HEK293 (cell line): ENCODE data around the gene RIPK1.
A peak's percentile ranks its signal among the peaks of the same experiment; 100 is the strongest.

ENCODE experiments used
- KLF1 ChIP-seq: fragments of 450-650 bp; formaldehyde crosslinking; IDR thresholded peaks from 2 replicates; pipeline ENCODE4 v1.5.1; 2016; ENCODE audit warnings: missing biosample characterization, missing genetic modification characterization
- SP7 ChIP-seq: fragments of 450-650 bp; formaldehyde crosslinking; IDR thresholded peaks from 2 replicates; pipeline ENCODE4 v1.5.1; 2016; ENCODE audit warnings: missing biosample characterization, missing genetic modification characterization
- WT1 ChIP-seq: fragments of 450-650 bp; formaldehyde crosslinking; IDR thresholded peaks from 2 replicates; pipeline ENCODE4 v1.5.1; 2016; ENCODE audit warnings: missing biosample characterization, missing genetic modification characterization
- YY1 ChIP-seq: fragments of 450-650 bp; formaldehyde crosslinking; IDR thresholded peaks from 2 replicates; pipeline ENCODE4 v1.5.1; 2018; ENCODE audit warnings: missing biosample characterization, missing genetic modification characterization
- ZBTB20 ChIP-seq: fragments of 450-650 bp; formaldehyde crosslinking; IDR thresholded peaks from 2 replicates; pipeline ENCODE4 v1.5.1; 2016; ENCODE audit warnings: missing biosample characterization, missing genetic modification characterization
- ZEB2 ChIP-seq: fragments of 450-650 bp; formaldehyde crosslinking; IDR thresholded peaks from 2 replicates; pipeline ENCODE4 v1.5.1; 2016; ENCODE audit warnings: missing biosample characterization, missing genetic modification characterization
- ZNF302 ChIP-seq: fragments of 450-650 bp; formaldehyde crosslinking; IDR thresholded peaks from 2 replicates; pipeline ENCODE4 v1.5.1; 2016; ENCODE audit warnings: missing biosample characterization, missing genetic modification characterization, low read depth
- ZNF324 ChIP-seq: fragments of 450-650 bp; formaldehyde crosslinking; IDR thresholded peaks from 2 replicates; pipeline ENCODE4 v1.5.1; 2016; ENCODE audit warnings: missing biosample characterization, missing genetic modification characterization
- ZNF335 ChIP-seq: fragments of 450-650 bp; formaldehyde crosslinking; conservative IDR thresholded peaks from 2 replicates; pipeline ENCODE4 v1.5.1; 2016; ENCODE audit warnings: missing biosample characterization, missing genetic modification characterization
- ZNF341 ChIP-seq: fragments of 450-650 bp; formaldehyde crosslinking; IDR thresholded peaks from 2 replicates; pipeline ENCODE4; 2016; ENCODE audit warnings: low read depth, missing biosample characterization, missing genetic modification characterization
- ZNF549 ChIP-seq: fragments of 450-650 bp; IDR thresholded peaks from 2 replicates; pipeline ENCODE4 v1.5.1; 2018; ENCODE audit warnings: missing biosample characterization, missing genetic modification characterization, mild to moderate bottlenecking, inconsistent platforms, moderate library complexity
- ZNF777 ChIP-seq: fragments of 450-650 bp; formaldehyde crosslinking; IDR thresholded peaks from 2 replicates; pipeline ENCODE4 v1.5.1; 2017; ENCODE audit warnings: missing biosample characterization, missing genetic modification characterization, borderline replicate concordance
- TF ChIP-seq, protein P1 (sequence below): fragments of 450-650 bp; formaldehyde crosslinking; IDR thresholded peaks from 2 replicates; pipeline ENCODE4 v1.5.1; 2016; ENCODE audit warnings: missing biosample characterization, missing genetic modification characterization
- TF ChIP-seq, protein P2 (sequence below): fragments of 450-650 bp; formaldehyde crosslinking; IDR thresholded peaks from 2 replicates; pipeline ENCODE4 v1.5.1; 2017; ENCODE audit warnings: missing biosample characterization, missing genetic modification characterization
- TF ChIP-seq, protein P3 (sequence below): fragments of 450-650 bp; formaldehyde crosslinking; IDR thresholded peaks from 2 replicates; pipeline ENCODE4 v1.5.1; 2016; ENCODE audit warnings: missing biosample characterization, missing genetic modification characterization
- TF ChIP-seq, protein P4 (sequence below): fragments of 450-650 bp; formaldehyde crosslinking; IDR thresholded peaks from 2 replicates; pipeline ENCODE4 v1.5.1; 2016; ENCODE audit warnings: missing biosample characterization, missing genetic modification characterization, borderline replicate concordance
- TF ChIP-seq, protein P5 (sequence below): fragments of 450-650 bp; formaldehyde crosslinking; IDR thresholded peaks from 2 replicates; pipeline ENCODE4 v1.5.1; 2016; ENCODE audit warnings: missing biosample characterization, missing genetic modification characterization
- TF ChIP-seq, protein P6 (sequence below): fragments of 450-650 bp; formaldehyde crosslinking; optimal IDR thresholded peaks from 2 replicates; pipeline ENCODE3; 2016; ENCODE audit warnings: missing biosample characterization, mild to moderate bottlenecking, missing genetic modification characterization
- TF ChIP-seq, protein P7 (sequence below): fragments of 450-650 bp; formaldehyde crosslinking; IDR thresholded peaks from 2 replicates; pipeline ENCODE4 v1.5.1; 2016; ENCODE audit warnings: missing biosample characterization, missing genetic modification characterization
- TF ChIP-seq, protein P8 (sequence below): fragments of 450-650 bp; formaldehyde crosslinking; IDR thresholded peaks from 2 replicates; pipeline ENCODE4 v1.5.1; 2017; ENCODE audit warnings: missing biosample characterization, missing genetic modification characterization
- TF ChIP-seq, protein P9 (sequence below): fragments of 450-650 bp; formaldehyde crosslinking; IDR thresholded peaks from 2 replicates; pipeline ENCODE4 v1.5.1; 2017; ENCODE audit warnings: missing biosample characterization, missing genetic modification characterization

RIPK1 gene

DNA sequence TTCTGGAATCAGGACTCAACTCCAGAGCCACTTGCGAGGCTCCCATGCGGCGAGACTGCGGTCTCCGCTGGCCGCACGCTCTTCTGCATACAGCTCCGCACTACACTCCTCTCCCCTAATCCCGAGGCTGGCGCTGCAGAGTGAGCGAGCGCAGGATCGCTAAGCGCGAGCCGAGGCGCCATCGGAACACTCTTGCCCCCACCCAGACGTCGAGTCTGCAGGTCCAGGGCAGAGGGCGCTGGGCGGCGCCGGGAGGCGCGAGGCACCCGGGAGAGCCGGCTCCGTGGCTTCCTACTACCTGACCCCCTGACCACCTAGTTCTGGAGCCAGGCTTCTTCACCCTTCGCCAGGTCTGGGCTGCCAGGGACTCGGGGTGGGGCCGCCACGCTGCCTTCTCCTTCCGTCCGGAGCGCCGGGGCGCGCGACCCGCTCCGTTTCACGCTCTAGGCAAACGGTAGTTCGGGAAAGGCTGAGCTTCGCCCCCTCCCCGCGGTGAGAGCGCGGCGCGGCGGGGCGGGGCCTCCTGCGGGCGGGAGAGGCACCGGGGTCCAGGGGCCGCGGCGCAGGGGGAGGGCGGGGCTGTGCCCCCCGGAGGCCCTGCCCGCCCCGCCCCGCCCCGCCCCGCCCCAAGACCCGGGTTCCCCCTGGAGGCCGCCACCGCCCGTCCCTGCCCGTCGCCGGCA lies 94.4 kb downstream of the RIPK1 start (continued):
- TF ChIP-seq, protein P1, sequence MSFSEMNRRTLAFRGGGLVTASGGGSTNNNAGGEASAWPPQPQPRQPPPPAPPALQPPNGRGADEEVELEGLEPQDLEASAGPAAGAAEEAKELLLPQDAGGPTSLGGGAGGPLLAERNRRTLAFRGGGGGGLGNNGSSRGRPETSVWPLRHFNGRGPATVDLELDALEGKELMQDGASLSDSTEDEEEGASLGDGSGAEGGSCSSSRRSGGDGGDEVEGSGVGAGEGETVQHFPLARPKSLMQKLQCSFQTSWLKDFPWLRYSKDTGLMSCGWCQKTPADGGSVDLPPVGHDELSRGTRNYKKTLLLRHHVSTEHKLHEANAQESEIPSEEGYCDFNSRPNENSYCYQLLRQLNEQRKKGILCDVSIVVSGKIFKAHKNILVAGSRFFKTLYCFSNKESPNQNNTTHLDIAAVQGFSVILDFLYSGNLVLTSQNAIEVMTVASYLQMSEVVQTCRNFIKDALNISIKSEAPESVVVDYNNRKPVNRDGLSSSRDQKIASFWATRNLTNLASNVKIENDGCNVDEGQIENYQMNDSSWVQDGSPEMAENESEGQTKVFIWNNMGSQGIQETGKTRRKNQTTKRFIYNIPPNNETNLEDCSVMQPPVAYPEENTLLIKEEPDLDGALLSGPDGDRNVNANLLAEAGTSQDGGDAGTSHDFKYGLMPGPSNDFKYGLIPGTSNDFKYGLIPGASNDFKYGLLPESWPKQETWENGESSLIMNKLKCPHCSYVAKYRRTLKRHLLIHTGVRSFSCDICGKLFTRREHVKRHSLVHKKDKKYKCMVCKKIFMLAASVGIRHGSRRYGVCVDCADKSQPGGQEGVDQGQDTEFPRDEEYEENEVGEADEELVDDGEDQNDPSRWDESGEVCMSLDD (tag by site-specific recombination) = peak; percentile 76
- TF ChIP-seq ZNF302 (tag by site-specific recombination) = no peak
- TF ChIP-seq, protein P2, sequence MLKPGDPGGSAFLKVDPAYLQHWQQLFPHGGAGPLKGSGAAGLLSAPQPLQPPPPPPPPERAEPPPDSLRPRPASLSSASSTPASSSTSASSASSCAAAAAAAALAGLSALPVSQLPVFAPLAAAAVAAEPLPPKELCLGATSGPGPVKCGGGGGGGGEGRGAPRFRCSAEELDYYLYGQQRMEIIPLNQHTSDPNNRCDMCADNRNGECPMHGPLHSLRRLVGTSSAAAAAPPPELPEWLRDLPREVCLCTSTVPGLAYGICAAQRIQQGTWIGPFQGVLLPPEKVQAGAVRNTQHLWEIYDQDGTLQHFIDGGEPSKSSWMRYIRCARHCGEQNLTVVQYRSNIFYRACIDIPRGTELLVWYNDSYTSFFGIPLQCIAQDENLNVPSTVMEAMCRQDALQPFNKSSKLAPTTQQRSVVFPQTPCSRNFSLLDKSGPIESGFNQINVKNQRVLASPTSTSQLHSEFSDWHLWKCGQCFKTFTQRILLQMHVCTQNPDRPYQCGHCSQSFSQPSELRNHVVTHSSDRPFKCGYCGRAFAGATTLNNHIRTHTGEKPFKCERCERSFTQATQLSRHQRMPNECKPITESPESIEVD (tag by site-specific recombination) = no peak
- TF ChIP-seq, protein P3, sequence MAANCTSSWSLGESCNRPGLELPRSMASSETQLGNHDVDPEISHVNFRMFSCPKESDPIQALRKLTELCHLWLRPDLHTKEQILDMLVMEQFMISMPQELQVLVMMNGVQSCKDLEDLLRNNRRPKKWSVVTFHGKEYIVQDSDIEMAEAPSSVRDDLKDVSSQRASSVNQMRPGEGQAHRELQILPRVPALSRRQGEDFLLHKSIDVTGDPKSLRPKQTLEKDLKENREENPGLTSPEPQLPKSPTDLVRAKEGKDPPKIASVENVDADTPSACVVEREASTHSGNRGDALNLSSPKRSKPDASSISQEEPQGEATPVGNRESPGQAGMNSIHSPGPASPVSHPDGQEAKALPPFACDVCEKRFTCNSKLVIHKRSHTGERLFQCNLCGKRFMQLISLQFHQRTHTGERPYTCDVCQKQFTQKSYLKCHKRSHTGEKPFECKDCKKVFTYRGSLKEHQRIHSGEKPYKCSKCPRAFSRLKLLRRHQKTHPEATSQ (tag by site-specific recombination) = peak; percentile 66; the same call in 1 of the 2 replicates
- peak; percentile 67; the same call in 1 of the 2 replicates for TF ChIP-seq KLF1 (tag by site-specific recombination)
- peak; percentile 87 for TF ChIP-seq ZBTB20 (tag by site-specific recombination)
- TF ChIP-seq, protein P4, sequence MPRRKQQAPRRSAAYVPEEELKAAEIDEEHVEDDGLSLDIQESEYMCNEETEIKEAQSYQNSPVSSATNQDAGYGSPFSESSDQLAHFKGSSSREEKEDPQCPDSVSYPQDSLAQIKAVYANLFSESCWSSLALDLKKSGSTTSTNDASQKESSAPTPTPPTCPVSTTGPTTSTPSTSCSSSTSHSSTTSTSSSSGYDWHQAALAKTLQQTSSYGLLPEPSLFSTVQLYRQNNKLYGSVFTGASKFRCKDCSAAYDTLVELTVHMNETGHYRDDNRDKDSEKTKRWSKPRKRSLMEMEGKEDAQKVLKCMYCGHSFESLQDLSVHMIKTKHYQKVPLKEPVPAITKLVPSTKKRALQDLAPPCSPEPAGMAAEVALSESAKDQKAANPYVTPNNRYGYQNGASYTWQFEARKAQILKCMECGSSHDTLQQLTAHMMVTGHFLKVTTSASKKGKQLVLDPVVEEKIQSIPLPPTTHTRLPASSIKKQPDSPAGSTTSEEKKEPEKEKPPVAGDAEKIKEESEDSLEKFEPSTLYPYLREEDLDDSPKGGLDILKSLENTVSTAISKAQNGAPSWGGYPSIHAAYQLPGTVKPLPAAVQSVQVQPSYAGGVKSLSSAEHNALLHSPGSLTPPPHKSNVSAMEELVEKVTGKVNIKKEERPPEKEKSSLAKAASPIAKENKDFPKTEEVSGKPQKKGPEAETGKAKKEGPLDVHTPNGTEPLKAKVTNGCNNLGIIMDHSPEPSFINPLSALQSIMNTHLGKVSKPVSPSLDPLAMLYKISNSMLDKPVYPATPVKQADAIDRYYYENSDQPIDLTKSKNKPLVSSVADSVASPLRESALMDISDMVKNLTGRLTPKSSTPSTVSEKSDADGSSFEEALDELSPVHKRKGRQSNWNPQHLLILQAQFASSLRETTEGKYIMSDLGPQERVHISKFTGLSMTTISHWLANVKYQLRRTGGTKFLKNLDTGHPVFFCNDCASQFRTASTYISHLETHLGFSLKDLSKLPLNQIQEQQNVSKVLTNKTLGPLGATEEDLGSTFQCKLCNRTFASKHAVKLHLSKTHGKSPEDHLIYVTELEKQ = peak; percentile 29; the same call in 1 of the 2 replicates
- TF ChIP-seq, protein P5, sequence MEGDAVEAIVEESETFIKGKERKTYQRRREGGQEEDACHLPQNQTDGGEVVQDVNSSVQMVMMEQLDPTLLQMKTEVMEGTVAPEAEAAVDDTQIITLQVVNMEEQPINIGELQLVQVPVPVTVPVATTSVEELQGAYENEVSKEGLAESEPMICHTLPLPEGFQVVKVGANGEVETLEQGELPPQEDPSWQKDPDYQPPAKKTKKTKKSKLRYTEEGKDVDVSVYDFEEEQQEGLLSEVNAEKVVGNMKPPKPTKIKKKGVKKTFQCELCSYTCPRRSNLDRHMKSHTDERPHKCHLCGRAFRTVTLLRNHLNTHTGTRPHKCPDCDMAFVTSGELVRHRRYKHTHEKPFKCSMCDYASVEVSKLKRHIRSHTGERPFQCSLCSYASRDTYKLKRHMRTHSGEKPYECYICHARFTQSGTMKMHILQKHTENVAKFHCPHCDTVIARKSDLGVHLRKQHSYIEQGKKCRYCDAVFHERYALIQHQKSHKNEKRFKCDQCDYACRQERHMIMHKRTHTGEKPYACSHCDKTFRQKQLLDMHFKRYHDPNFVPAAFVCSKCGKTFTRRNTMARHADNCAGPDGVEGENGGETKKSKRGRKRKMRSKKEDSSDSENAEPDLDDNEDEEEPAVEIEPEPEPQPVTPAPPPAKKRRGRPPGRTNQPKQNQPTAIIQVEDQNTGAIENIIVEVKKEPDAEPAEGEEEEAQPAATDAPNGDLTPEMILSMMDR (tag by site-specific recombination) = peak; percentile 90
- TF ChIP-seq, protein P6, sequence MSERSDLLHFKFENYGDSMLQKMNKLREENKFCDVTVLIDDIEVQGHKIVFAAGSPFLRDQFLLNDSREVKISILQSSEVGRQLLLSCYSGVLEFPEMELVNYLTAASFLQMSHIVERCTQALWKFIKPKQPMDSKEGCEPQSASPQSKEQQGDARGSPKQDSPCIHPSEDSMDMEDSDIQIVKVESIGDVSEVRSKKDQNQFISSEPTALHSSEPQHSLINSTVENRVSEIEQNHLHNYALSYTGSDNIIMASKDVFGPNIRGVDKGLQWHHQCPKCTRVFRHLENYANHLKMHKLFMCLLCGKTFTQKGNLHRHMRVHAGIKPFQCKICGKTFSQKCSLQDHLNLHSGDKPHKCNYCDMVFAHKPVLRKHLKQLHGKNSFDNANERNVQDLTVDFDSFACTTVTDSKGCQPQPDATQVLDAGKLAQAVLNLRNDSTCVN (tag by site-specific recombination) = peak; percentile 97
- TF ChIP-seq, protein P7, sequence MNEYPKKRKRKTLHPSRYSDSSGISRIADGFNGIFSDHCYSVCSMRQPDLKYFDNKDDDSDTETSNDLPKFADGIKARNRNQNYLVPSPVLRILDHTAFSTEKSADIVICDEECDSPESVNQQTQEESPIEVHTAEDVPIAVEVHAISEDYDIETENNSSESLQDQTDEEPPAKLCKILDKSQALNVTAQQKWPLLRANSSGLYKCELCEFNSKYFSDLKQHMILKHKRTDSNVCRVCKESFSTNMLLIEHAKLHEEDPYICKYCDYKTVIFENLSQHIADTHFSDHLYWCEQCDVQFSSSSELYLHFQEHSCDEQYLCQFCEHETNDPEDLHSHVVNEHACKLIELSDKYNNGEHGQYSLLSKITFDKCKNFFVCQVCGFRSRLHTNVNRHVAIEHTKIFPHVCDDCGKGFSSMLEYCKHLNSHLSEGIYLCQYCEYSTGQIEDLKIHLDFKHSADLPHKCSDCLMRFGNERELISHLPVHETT (tag by site-specific recombination) = peak; percentile 32; the same call in 1 of the 2 replicates
- peak; percentile 74; the same call in 1 of the 2 replicates for TF ChIP-seq ZNF777 (tag by site-specific recombination)
- peak; percentile 30; the same call in 1 of the 2 replicates for TF ChIP-seq ZNF324 (tag by site-specific recombination)
- TF ChIP-seq SP7 = peak; percentile 44
- TF ChIP-seq, protein P8, sequence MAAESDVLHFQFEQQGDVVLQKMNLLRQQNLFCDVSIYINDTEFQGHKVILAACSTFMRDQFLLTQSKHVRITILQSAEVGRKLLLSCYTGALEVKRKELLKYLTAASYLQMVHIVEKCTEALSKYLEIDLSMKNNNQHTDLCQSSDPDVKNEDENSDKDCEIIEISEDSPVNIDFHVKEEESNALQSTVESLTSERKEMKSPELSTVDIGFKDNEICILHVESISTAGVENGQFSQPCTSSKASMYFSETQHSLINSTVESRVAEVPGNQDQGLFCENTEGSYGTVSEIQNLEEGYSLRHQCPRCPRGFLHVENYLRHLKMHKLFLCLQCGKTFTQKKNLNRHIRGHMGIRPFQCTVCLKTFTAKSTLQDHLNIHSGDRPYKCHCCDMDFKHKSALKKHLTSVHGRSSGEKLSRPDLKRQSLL (tag by site-specific recombination) = peak; percentile 95
- peak; percentile 48; the same call in 1 of the 2 replicates for TF ChIP-seq YY1 (tag by site-specific recombination)
- TF ChIP-seq WT1 (tag by site-specific recombination) = peak; percentile 54
- TF ChIP-seq ZNF549 = no peak
- peak; percentile 85 for TF ChIP-seq ZNF341 (tag by site-specific recombination)
- TF ChIP-seq, protein P9, sequence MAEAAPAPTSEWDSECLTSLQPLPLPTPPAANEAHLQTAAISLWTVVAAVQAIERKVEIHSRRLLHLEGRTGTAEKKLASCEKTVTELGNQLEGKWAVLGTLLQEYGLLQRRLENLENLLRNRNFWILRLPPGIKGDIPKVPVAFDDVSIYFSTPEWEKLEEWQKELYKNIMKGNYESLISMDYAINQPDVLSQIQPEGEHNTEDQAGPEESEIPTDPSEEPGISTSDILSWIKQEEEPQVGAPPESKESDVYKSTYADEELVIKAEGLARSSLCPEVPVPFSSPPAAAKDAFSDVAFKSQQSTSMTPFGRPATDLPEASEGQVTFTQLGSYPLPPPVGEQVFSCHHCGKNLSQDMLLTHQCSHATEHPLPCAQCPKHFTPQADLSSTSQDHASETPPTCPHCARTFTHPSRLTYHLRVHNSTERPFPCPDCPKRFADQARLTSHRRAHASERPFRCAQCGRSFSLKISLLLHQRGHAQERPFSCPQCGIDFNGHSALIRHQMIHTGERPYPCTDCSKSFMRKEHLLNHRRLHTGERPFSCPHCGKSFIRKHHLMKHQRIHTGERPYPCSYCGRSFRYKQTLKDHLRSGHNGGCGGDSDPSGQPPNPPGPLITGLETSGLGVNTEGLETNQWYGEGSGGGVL (tag by site-specific recombination) = peak; percentile 80
- peak; percentile 87 for TF ChIP-seq ZNF335 (tag by site-specific recombination)
- TF ChIP-seq ZEB2 (tag by site-specific recombination) = peak; percentile 84
